ENCODE measurements around the gene GMCL2. TPM values are rescaled to one million over a fixed set of nuclear protein-coding genes. Genes with fewer than 3 reads are reported as not detected.

Gene GMCL2
- total RNA-seq, 1 donor from 2014 or later, result not detected

GRCh38 chr5:178203670-178204181 is 16.6 kb upstream of the GMCL2 start:
- Histone ChIP-seq H3K36me3 (ENCODE audit: control insufficient read depth, insufficient read depth, low read length) (peaks cover 15% of the 10 kb centered on the region), H3K4me3 (ENCODE audit: low read depth, low read length) (peak overlapping the region; percentile 71), H3K27me3 (ENCODE audit: control insufficient read depth, insufficient read depth, low read length) (no peaks in the 10 kb centered on the region)
- no peak for TF ChIP-seq CTCF (IDR thresholded peaks at IDR 0.05; ENCODE audit: insufficient read depth, low read length, severe bottlenecking)
- no peak for DNase-seq (ENCODE audit: low read depth)
- FAIRE-seq, result no peak

GRCh38 chr5:178202541-178202940 is 15.4 kb upstream of the GMCL2 start:
- H3K4me3 ChIP-seq (ENCODE audit: low read depth, low read length), result no peak overlapping the region
- no peak for TF ChIP-seq CTCF (IDR thresholded peaks at IDR 0.05; ENCODE audit: insufficient read depth, low read length, severe bottlenecking)
- H3K27me3 ChIP-seq (ENCODE audit: control insufficient read depth, insufficient read depth, low read length), result no peaks in the 10 kb centered on the region
- DNase-seq (ENCODE audit: low read depth) (no peak), FAIRE-seq (no peak)
- H3K36me3 ChIP-seq (ENCODE audit: control insufficient read depth, insufficient read depth, low read length), result peaks cover 11% of the 10 kb centered on the region

- Histone ChIP-seq H3K27me3 (ENCODE audit: control insufficient read depth, insufficient read depth, low read length) (no peaks in the 10 kb centered on the region), H3K36me3 (ENCODE audit: control insufficient read depth, insufficient read depth, low read length) (peaks cover 5% of the 10 kb centered on the region), H3K4me3 (ENCODE audit: low read depth, low read length) (no peak overlapping the region)
- no peak for TF ChIP-seq CTCF (IDR thresholded peaks at IDR 0.05; ENCODE audit: insufficient read depth, low read length, severe bottlenecking)
- DNase-seq (ENCODE audit: low read depth) (no peak), FAIRE-seq (no peak)
These were observed 14.7 kb upstream of the GMCL2 start for GRCh38 chr5:178201927-178202235.

GRCh38 chr5:178201221-178201926 is 14.2 kb upstream of the GMCL2 start:
- Histone ChIP-seq H3K4me3 (ENCODE audit: low read depth, low read length) (no peak overlapping the region), H3K27me3 (ENCODE audit: control insufficient read depth, insufficient read depth, low read length) (no peaks in the 10 kb centered on the region), H3K36me3 (ENCODE audit: control insufficient read depth, insufficient read depth, low read length) (peaks cover 3% of the 10 kb centered on the region)
- DNase-seq (ENCODE audit: low read depth) (peak; percentile 49), FAIRE-seq (no peak)
- no peak for TF ChIP-seq CTCF (IDR thresholded peaks at IDR 0.05; ENCODE audit: insufficient read depth, low read length, severe bottlenecking)

GRCh38 chr5:178199581-178200434 is 12.6 kb upstream of the GMCL2 start:
- Histone ChIP-seq H3K27me3 (ENCODE audit: control insufficient read depth, insufficient read depth, low read length) (peaks cover 1% of the 10 kb centered on the region), H3K36me3 (ENCODE audit: control insufficient read depth, insufficient read depth, low read length) (no peaks in the 10 kb centered on the region), H3K4me3 (ENCODE audit: low read depth, low read length) (no peak overlapping the region)
- DNase-seq (ENCODE audit: low read depth) (peak; percentile 89), FAIRE-seq (no peak)
- no peak for TF ChIP-seq CTCF (IDR thresholded peaks at IDR 0.05; ENCODE audit: insufficient read depth, low read length, severe bottlenecking)
